T-helper 17 cell (primary cell): ENCODE results near the gene CELSR3. TPM values are rescaled to one million over a fixed set of nuclear protein-coding genes. Genes with fewer than 3 reads are reported as not detected.

Experiments used
- ATAC-seq: fragments of 150-1000 bp; cut with Tn5 transposase; 2 replicates; pipeline ENCODE4 v1.10.0; 2021; ENCODE audit warnings: mild to moderate bottlenecking, moderate library complexity
- DNase-seq, 3 donors: peaks; one replicate each; pipeline versions ENCODE4 v3.0.0 to v3.0.0-alpha.2; 2020 to 2021
- H3K9me3 ChIP-seq: one replicate; pipeline ENCODE4 v1.7.0; 2013; ENCODE audit warnings: low read length, mild to moderate bottlenecking; ENCODE audit not compliant: control insufficient read depth, poor library complexity, severe bottlenecking
- H3K27ac Mint-ChIP-seq: one replicate; pipeline ENCODE4 v1.8.0; 2022; ENCODE audit warnings: mild to moderate bottlenecking, moderate library complexity, mixed read lengths
- H3K27me3 Mint-ChIP-seq: one replicate; pipeline ENCODE4 v1.8.0; 2022; ENCODE audit warnings: mixed read lengths
- H3K36me3 Mint-ChIP-seq: one replicate; pipeline ENCODE4 v1.8.0; 2022; ENCODE audit warnings: low read depth, mixed read lengths
- H3K4me1 Mint-ChIP-seq: one replicate; pipeline ENCODE4 v1.8.0; 2022; ENCODE audit warnings: mild to moderate bottlenecking, mixed read lengths
- H3K4me3 Mint-ChIP-seq: one replicate; pipeline ENCODE4 v1.8.0; 2022; ENCODE audit warnings: mild to moderate bottlenecking, moderate library complexity, mixed read lengths
- total RNA-seq, 4 donors: library from RNA in 2 of 4; stranded (reverse) in 2 of 4; gene quantifications; one replicate each; pipeline ENCODE4 v1.2.3 and lab custom pipeline; 2022 to 2026

CELSR3 gene
- total RNA-seq (1 to 10 TPM; 6.0 to 6.9 TPM), total RNA-seq (lab: John Stamatoyannopoulos, UW) (16.5 to 24.1 reads per million in 2 donors)

GRCh38 chr3:48662753-48663488, at the start of gene CELSR3:
TSS of gene CELSR3 (minus strand) at chr3:48662886. CDS start at chr3:48662634, 252 bp downstream.
- peak; percentile 53 to 71 (median 58) for DNase-seq
- Mint-ChIP-seq H3K36me3 (no peaks in the 10 kb centered on the region), H3K27me3 (peaks cover 11% of the 10 kb centered on the region), H3K27ac (peak within 1 kb of the TSS; percentile 74), H3K4me1 (peaks cover 8% of the 10 kb centered on the region), H3K4me3 (peak within 1 kb of the TSS; percentile 87)
- peak; percentile 63 for ATAC-seq
- no peaks in the 10 kb centered on the region for H3K9me3 ChIP-seq

- peak overlapping the region; percentile 63 for H3K4me3 Mint-ChIP-seq
These were observed 49.0 kb upstream of the CELSR3 start for GRCh38 chr3:48711727-48712126.

GRCh38 chr3:48709051-48709461, 46.4 kb upstream of the CELSR3 start:
- Mint-ChIP-seq H3K4me1 (peaks cover 33% of the 10 kb centered on the region), H3K4me3 (no peak overlapping the region), H3K27ac (peak overlapping the region; percentile 8), H3K27me3 (no peaks in the 10 kb centered on the region), H3K36me3 (peaks cover 3% of the 10 kb centered on the region)
- no peaks in the 10 kb centered on the region for H3K9me3 ChIP-seq
- no peak for ATAC-seq
- no peak for DNase-seq

More at GRCh38 chr3:48711727-48712126, 49.0 kb upstream of the CELSR3 start:
- DNase-seq (no peak), ATAC-seq (no peak)
- H3K27me3 Mint-ChIP-seq: no peaks in the 10 kb centered on the region
- H3K27ac Mint-ChIP-seq: peak overlapping the region; percentile 73
- peaks cover 5% of the 10 kb centered on the region for H3K36me3 Mint-ChIP-seq
- H3K9me3 ChIP-seq: no peaks in the 10 kb centered on the region
- peaks cover 44% of the 10 kb centered on the region for H3K4me1 Mint-ChIP-seq

- H3K27me3 Mint-ChIP-seq: no peaks in the 10 kb centered on the region
- DNase-seq (no peak), ATAC-seq (no peak)
- peak overlapping the region; percentile 25 for H3K4me3 Mint-ChIP-seq
- H3K4me1 Mint-ChIP-seq: peaks cover 33% of the 10 kb centered on the region
- no peaks in the 10 kb centered on the region for H3K9me3 ChIP-seq
- peak overlapping the region; percentile 8 for H3K27ac Mint-ChIP-seq
- peaks cover 3% of the 10 kb centered on the region for H3K36me3 Mint-ChIP-seq
These were observed 45.8 kb upstream of the CELSR3 start for GRCh38 chr3:48708481-48708889.

GRCh38 chr3:48707157-48707556, 44.5 kb upstream of the CELSR3 start:
- Mint-ChIP-seq H3K27ac (no peak overlapping the region), H3K4me1 (peaks cover 37% of the 10 kb centered on the region), H3K4me3 (no peak overlapping the region), H3K36me3 (peaks cover 5% of the 10 kb centered on the region), H3K27me3 (no peaks in the 10 kb centered on the region)
- ATAC-seq: no peak
- H3K9me3 ChIP-seq: no peaks in the 10 kb centered on the region
- DNase-seq: no peak

- H3K9me3 ChIP-seq: no peaks in the 10 kb centered on the region
- H3K4me1 Mint-ChIP-seq: peaks cover 24% of the 10 kb centered on the region
- no peaks in the 10 kb centered on the region for H3K27me3 Mint-ChIP-seq
- no peak for ATAC-seq
- peaks cover 2% of the 10 kb centered on the region for H3K36me3 Mint-ChIP-seq
- no peak for DNase-seq
- H3K27ac Mint-ChIP-seq: peak overlapping the region; percentile 34
- H3K4me3 Mint-ChIP-seq: peak overlapping the region; percentile 49
These were observed 39.7 kb upstream of the CELSR3 start for GRCh38 chr3:48702320-48702920.

- Mint-ChIP-seq H3K27me3 (no peaks in the 10 kb centered on the region), H3K36me3 (peaks cover 2% of the 10 kb centered on the region), H3K27ac (no peak overlapping the region), H3K4me1 (peaks cover 23% of the 10 kb centered on the region), H3K4me3 (no peak overlapping the region)
- ATAC-seq: no peak
- no peaks in the 10 kb centered on the region for H3K9me3 ChIP-seq
- DNase-seq: no peak
These were observed 38.2 kb upstream of the CELSR3 start for GRCh38 chr3:48700731-48701405.

- ATAC-seq (no peak), DNase-seq (no peak)
- no peaks in the 10 kb centered on the region for H3K9me3 ChIP-seq
- peaks cover 2% of the 10 kb centered on the region for H3K36me3 Mint-ChIP-seq
- no peak overlapping the region for H3K4me3 Mint-ChIP-seq
- H3K4me1 Mint-ChIP-seq: peaks cover 22% of the 10 kb centered on the region
- no peaks in the 10 kb centered on the region for H3K27me3 Mint-ChIP-seq
- H3K27ac Mint-ChIP-seq: no peak overlapping the region
These were observed 36.2 kb upstream of the CELSR3 start for GRCh38 chr3:48698891-48699290.

- H3K4me1 Mint-ChIP-seq: peaks cover 24% of the 10 kb centered on the region
- H3K27ac Mint-ChIP-seq: no peak overlapping the region
- ATAC-seq: no peak
- H3K27me3 Mint-ChIP-seq: no peaks in the 10 kb centered on the region
- H3K36me3 Mint-ChIP-seq: peaks cover 5% of the 10 kb centered on the region
- no peak for DNase-seq
- no peak overlapping the region for H3K4me3 Mint-ChIP-seq
- H3K9me3 ChIP-seq: no peaks in the 10 kb centered on the region
These were observed 35.3 kb upstream of the CELSR3 start for GRCh38 chr3:48697952-48698351.

- no peak overlapping the region for H3K4me3 Mint-ChIP-seq
- no peak overlapping the region for H3K27ac Mint-ChIP-seq
- H3K36me3 Mint-ChIP-seq: peaks cover 4% of the 10 kb centered on the region
- ATAC-seq (no peak), DNase-seq (no peak)
- peaks cover 17% of the 10 kb centered on the region for H3K4me1 Mint-ChIP-seq
- H3K9me3 ChIP-seq: no peaks in the 10 kb centered on the region
- no peaks in the 10 kb centered on the region for H3K27me3 Mint-ChIP-seq
These were observed 33.9 kb upstream of the CELSR3 start for GRCh38 chr3:48696601-48697000.

GRCh38 chr3:48696156-48696555, 33.5 kb upstream of the CELSR3 start:
- no peak for ATAC-seq
- Mint-ChIP-seq H3K27ac (no peak overlapping the region), H3K4me3 (no peak overlapping the region), H3K27me3 (no peaks in the 10 kb centered on the region), H3K36me3 (peaks cover 6% of the 10 kb centered on the region), H3K4me1 (peaks cover 18% of the 10 kb centered on the region)
- no peaks in the 10 kb centered on the region for H3K9me3 ChIP-seq
- DNase-seq: no peak

- no peaks in the 10 kb centered on the region for H3K9me3 ChIP-seq
- no peak for DNase-seq
- Mint-ChIP-seq H3K27me3 (no peaks in the 10 kb centered on the region), H3K36me3 (peaks cover 8% of the 10 kb centered on the region), H3K4me1 (peaks cover 20% of the 10 kb centered on the region), H3K27ac (peak overlapping the region; percentile 27), H3K4me3 (no peak overlapping the region)
- ATAC-seq: no peak
These were observed 32.7 kb upstream of the CELSR3 start for GRCh38 chr3:48695393-48695753.

GRCh38 chr3:48694610-48695392, 32.1 kb upstream of the CELSR3 start:
- no peak for ATAC-seq
- Mint-ChIP-seq H3K27me3 (no peaks in the 10 kb centered on the region), H3K4me1 (peaks cover 17% of the 10 kb centered on the region), H3K36me3 (peaks cover 8% of the 10 kb centered on the region), H3K27ac (peak overlapping the region; percentile 27), H3K4me3 (no peak overlapping the region)
- no peaks in the 10 kb centered on the region for H3K9me3 ChIP-seq
- no peak for DNase-seq
